Endothelial cell of umbilical vein (primary cell): ENCODE results near the gene PBX3. TPM values are rescaled to one million over a fixed set of nuclear protein-coding genes. Genes with fewer than 3 reads are reported as not detected.

Experiments
- BruUV-seq: library from RNA; stranded (reverse); fragments of 400-500 nt; replicated peaks from 2 replicates; lab custom pipeline; 2021; lab: Mats Ljungman, UMichigan
- CTCF ChIA-PET: fragments of 300-600, 350-600 bp; sonication (Branson Sonifier 250); formaldehyde crosslinking; loops from one replicate; lab custom pipeline; 2021; ENCODE audit warnings: antibody characterized with exemption, inconsistent platforms; lab: Charles Lee
- POLR2A ChIA-PET: fragments of 300-600, 350-600 bp; sonication (Branson Sonifier 250); formaldehyde crosslinking; loops from one replicate; lab custom pipeline; 2021; ENCODE audit warnings: antibody characterized with exemption, inconsistent platforms; lab: Charles Lee
- DNase-seq: peaks from one replicate; pipeline ENCODE4 v3.0.0-alpha.2; 2011; ENCODE audit warnings: low read depth, low spot score
- FAIRE-seq: peaks from 2 replicates; lab custom pipeline; 2011; peaks lifted over from hg19 to GRCh38; lab: Jason Lieb, UNC
- H2AFZ ChIP-seq: 2 replicates; pipeline ENCODE4 v1.6.0; 2012; ENCODE audit warnings: low read depth, low read length, control low read depth, inconsistent platforms
- H3K27ac ChIP-seq: 2 replicates; pipeline ENCODE4 v1.5.1; 2011; ENCODE audit warnings: low read depth, mild to moderate bottlenecking, control low read depth, low read length, moderate library complexity; ENCODE audit not compliant: insufficient read depth
- H3K27me3 ChIP-seq, 2 experiments: 2 replicates each; pipeline versions ENCODE4 v1.6.0 to v1.6.1; 2011; ENCODE audit warnings: low read length in 2 of 2, mixed read lengths in 1 of 2; ENCODE audit not compliant: control insufficient read depth in 2 of 2, insufficient read depth in 2 of 2
- H3K36me3 ChIP-seq, 2 experiments: 2 replicates in 1 of 2; 3 replicates in 1 of 2; pipeline ENCODE4 v1.5.1; 2011; ENCODE audit warnings: low read length in 2 of 2, mild to moderate bottlenecking in 1 of 2, moderate library complexity in 1 of 2; ENCODE audit not compliant: control insufficient read depth in 2 of 2, insufficient read depth in 2 of 2; ENCODE audit errors: extremely low read depth in 1 of 2
- H3K4me1 ChIP-seq: 3 replicates; pipeline ENCODE4 v1.5.1; 2011; ENCODE audit warnings: mild to moderate bottlenecking, low read length; ENCODE audit not compliant: control insufficient read depth, insufficient read depth; ENCODE audit errors: extremely low read depth
- H3K4me2 ChIP-seq: 2 replicates; pipeline ENCODE4 v1.6.1; 2011; ENCODE audit warnings: low read length, control low read depth, mixed read lengths; ENCODE audit not compliant: insufficient read depth
- H3K4me3 ChIP-seq, 3 experiments: fragments of 200-600 bp in 1 of 3; sonication (generic), shearing (Covaris generic) in 1 of 3; replicated peaks in 1 of 3; 2 replicates each; pipeline ENCODE4 v1.5.1; 2011 to 2016; ENCODE audit warnings: control low read depth in 3 of 3, low read length in 3 of 3, mild to moderate bottlenecking in 2 of 3, inconsistent platforms in 1 of 3, low read depth in 1 of 3, moderate library complexity in 1 of 3; ENCODE audit not compliant: insufficient read depth in 1 of 3
- H3K79me2 ChIP-seq: 2 replicates; pipeline ENCODE4 v1.6.0; 2012; ENCODE audit warnings: low read length, inconsistent platforms; ENCODE audit not compliant: control insufficient read depth, insufficient read depth
- H3K9ac ChIP-seq: replicated peaks from 2 replicates; pipeline ENCODE3; 2011; ENCODE audit warnings: low read length, control low read depth; ENCODE audit not compliant: insufficient read depth; ENCODE audit errors: extremely low read depth
- H3K9me1 ChIP-seq: replicated peaks from 3 replicates; pipeline ENCODE4 v1.6.0; 2011; ENCODE audit warnings: mild to moderate bottlenecking, low read length; ENCODE audit not compliant: control insufficient read depth, insufficient read depth; ENCODE audit errors: extremely low read depth
- H3K9me3 ChIP-seq: replicated peaks from 2 replicates; pipeline ENCODE4 v1.5.1; 2012; ENCODE audit warnings: low read length, inconsistent platforms; ENCODE audit not compliant: control insufficient read depth, insufficient read depth
- H4K20me1 ChIP-seq: replicated peaks from 2 replicates; pipeline ENCODE3; 2011; ENCODE audit warnings: mild to moderate bottlenecking, low read length; ENCODE audit not compliant: control insufficient read depth, insufficient read depth; ENCODE audit errors: extremely low read depth
- CTCF ChIP-seq, 2 donors: IDR thresholded peaks; 1 replicate in 1 of 2; 2 replicates in 1 of 2; pipeline ENCODE4 v1.5.1; 2011; ENCODE audit warnings: low read length in 2 of 2, mild to moderate bottlenecking in 2 of 2, moderate library complexity in 2 of 2, control low read depth in 1 of 2, inconsistent platforms in 1 of 2, low read depth in 1 of 2; ENCODE audit not compliant: insufficient read depth in 1 of 2; ENCODE audit errors: extremely low read depth in 1 of 2
- FOS ChIP-seq: IDR thresholded peaks from 2 replicates; pipeline ENCODE4 v1.6.1; 2011; ENCODE audit warnings: mild to moderate bottlenecking, low read length, moderate library complexity, borderline replicate concordance; ENCODE audit not compliant: insufficient read depth
- GATA2 ChIP-seq: IDR thresholded peaks from 2 replicates; pipeline ENCODE4 v1.7.0; 2011; ENCODE audit warnings: low read depth, mild to moderate bottlenecking, moderate library complexity, mixed read lengths, low read length; ENCODE audit not compliant: insufficient read length, insufficient read depth
- JUN ChIP-seq: IDR thresholded peaks from 2 replicates; pipeline ENCODE4 v1.6.1; 2011; ENCODE audit warnings: borderline replicate concordance, low read depth; ENCODE audit not compliant: insufficient read length, insufficient read depth
- MAX ChIP-seq: IDR thresholded peaks from 2 replicates; pipeline ENCODE4 v1.6.1; 2011; ENCODE audit not compliant: insufficient read depth, insufficient read length
- POLR2A ChIP-seq: IDR thresholded peaks from 2 replicates; pipeline ENCODE4 v1.6.1; 2012; ENCODE audit warnings: low read depth, mild to moderate bottlenecking, control low read depth, low read length
- dilution Hi-C: fragments of 300-500 bp; cut with MboI; formaldehyde crosslinking; loops from one replicate; pipeline ENCODE4 v1.15.0; 2019; ENCODE audit warnings: low sequenced_read_pairs; ENCODE audit not compliant: extremely low pct_ligation_motif_present
- intact Hi-C: fragments of 100-400 bp; cut with micrococcal nuclease; formaldehyde crosslinking; loops from one replicate; pipeline ENCODE4 v1.10.0; 2022
- polyA plus RNA-seq, 4 experiments: library from polyadenylated mRNA; depleted of rRNA in 3 of 4; stranded (reverse) in 3 of 4; unstranded in 1 of 4; fragments of >200 nt; gene quantifications; 2 replicates each; pipeline versions ENCODE4 v1.2.1 to v1.2.3, GENCODE V29; 2011 to 2012; ENCODE audit warnings: missing spikeins in 1 of 4
- total RNA-seq: library from RNA; stranded (reverse); gene quantifications from 2 replicates; pipeline ENCODE4 v1.2.3, GENCODE V29; 2021

PBX3 gene
- total and polyA plus RNA-seq, 2 donors (not counting 3 experiments of a cell fraction or from before 2014, with no cell fraction given) = 18.8 to 42.0 TPM

DNA sequence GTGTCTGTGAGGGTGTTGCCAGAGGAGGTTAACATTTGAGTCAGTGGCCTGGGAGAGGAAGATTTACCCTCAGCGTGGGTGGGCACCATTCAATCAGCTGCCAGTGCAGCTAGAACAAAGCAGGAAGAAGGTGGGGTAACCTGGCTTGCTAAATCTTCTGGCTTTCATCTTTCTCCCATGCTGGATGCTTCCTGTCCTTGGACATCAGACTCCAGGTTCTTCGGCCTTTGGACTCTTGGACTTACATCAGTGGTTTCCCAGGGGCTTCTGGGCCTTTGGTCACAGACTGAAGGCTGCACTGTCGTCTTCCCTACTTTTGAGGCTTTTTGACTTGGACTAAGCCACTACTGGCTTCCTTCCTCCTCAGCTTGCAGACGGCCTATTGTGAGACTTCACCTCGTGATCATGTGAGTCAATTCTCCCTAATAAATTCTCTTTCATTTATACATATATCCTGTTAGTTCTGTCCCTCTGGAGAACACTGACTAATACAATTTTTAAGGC is 38.1 kb downstream of the PBX3 start:
- ChIA-PET CTCF (interaction anchor here (1.2 kb wide), 1 partner anchor 26 kb away, joined by 4 read pairs; no protein-coding TSS in a partner anchor), POLR2A (interaction anchor here (0.6 kb wide), 1 partner anchor 22 kb away, joined by 3 read pairs; no protein-coding TSS in a partner anchor)
- Histone ChIP-seq H3K27me3 (no peaks in the 10 kb centered on the region), H3K4me1 (peaks cover 15% of the 10 kb centered on the region), H3K9ac (peak overlapping the region; percentile 3), H3K4me3 (no peak overlapping the region), H3K9me3 (no peaks in the 10 kb centered on the region), H3K4me2 (peak overlapping the region; percentile 58), H3K79me2 (peaks cover 30% of the 10 kb centered on the region), H4K20me1 (no peaks in the 10 kb centered on the region), H3K36me3 (no peaks in the 10 kb centered on the region), H3K9me1 (no peaks in the 10 kb centered on the region), H2AFZ (peak overlapping the region; percentile 86), H3K27ac (peak overlapping the region; percentile 68)
- peak; percentile 74 for FAIRE-seq
- TF ChIP-seq GATA2 = no peak
- no peak for TF ChIP-seq JUN
- TF ChIP-seq FOS = no peak
- TF ChIP-seq POLR2A = no peak
- no peak for TF ChIP-seq CTCF (IDR thresholded peaks at IDR 0.05; ENCODE audit: extremely low read depth in 1 of 2, insufficient read depth in 1 of 2, low read depth in 1 of 2, low read length in 2 of 2)
- TF ChIP-seq MAX = no peak
- DNase-seq = peak; percentile 77
- dilution Hi-C loops (no loop called here), intact Hi-C loops (no loop called here)
- BruUV-seq = TSS peak; percentile 89
